Measurements from ENCODE around the gene CGREF1.
A peak's percentile ranks its signal among the peaks of the same experiment; 100 is the strongest.

- TF ChIP-seq CTCF (IDR thresholded peaks at IDR 0.05) = peak in 4 of 6 experiments; percentile 32 to 68 (median 44)
- peak; percentile 48 to 51 for TF ChIP-seq POLR2A (IDR thresholded peaks at IDR 0.05)
Measured at GRCh38 chr2:27085673-27086089, 33.2 kb downstream of the CGREF1 start.
